ENCODE results near the gene CMPK1.
A peak's percentile ranks its signal among the peaks of the same experiment; 100 is the strongest.
"Not testable (repeated sequence)": the region's sequence is repeated elsewhere in the genome, so short reads cannot be mapped to it uniquely, and the experiment has no call there.

CMPK1 gene

GRCh38 chr1:47333578-47333921, at the start of gene CMPK1:
Gene CMPK1, plus strand, starts transcription at chr1:47333790. Its CDS starts 156 bp downstream, at chr1:47333946.
- peak; percentile 26 for TF ChIP-seq CTCF (IDR thresholded peaks at IDR 0.05; ENCODE audit: insufficient read depth, low read depth, low read length, missing control alignments)
- peak within 1 kb of the TSS; percentile 89 for H3K4me3 ChIP-seq (ENCODE audit: low read length)
- peak; percentile 86 for DNase-seq (ENCODE audit: low read depth)

GRCh38 chr1:47288116-47288515, 45.5 kb upstream of the CMPK1 start:
- not testable (repeated sequence) for DNase-seq (ENCODE audit: low read depth); H3K4me3 ChIP-seq (ENCODE audit: low read length)

GRCh38 chr1:47294863-47295262, 38.7 kb upstream of the CMPK1 start:
- not testable (repeated sequence) for DNase-seq (ENCODE audit: low read depth); H3K4me3 ChIP-seq (ENCODE audit: low read length)

- no peak for TF ChIP-seq CTCF (IDR thresholded peaks at IDR 0.05; ENCODE audit: insufficient read depth, low read depth, low read length, missing control alignments)
- H3K4me3 ChIP-seq (ENCODE audit: low read length): no peak overlapping the region
- no peak for DNase-seq (ENCODE audit: low read depth)
Observed at GRCh38 chr1:47295579-47295978, 38.0 kb upstream of the CMPK1 start.

GRCh38 chr1:47298025-47298699, 35.4 kb upstream of the CMPK1 start:
- DNase-seq (ENCODE audit: low read depth): no peak
- TF ChIP-seq CTCF (IDR thresholded peaks at IDR 0.05; ENCODE audit: insufficient read depth, low read depth, low read length, missing control alignments): no peak
- H3K4me3 ChIP-seq (ENCODE audit: low read length): no peak overlapping the region

- no peak for TF ChIP-seq CTCF (IDR thresholded peaks at IDR 0.05; ENCODE audit: insufficient read depth, low read depth, low read length, missing control alignments)
- H3K4me3 ChIP-seq (ENCODE audit: low read length): no peak overlapping the region
- DNase-seq (ENCODE audit: low read depth): no peak
Observed at GRCh38 chr1:47302472-47302871, 31.1 kb upstream of the CMPK1 start.

GRCh38 chr1:47309427-47309826, 24.2 kb upstream of the CMPK1 start:
- TF ChIP-seq CTCF (IDR thresholded peaks at IDR 0.05; ENCODE audit: insufficient read depth, low read depth, low read length, missing control alignments): no peak
- no peak overlapping the region for H3K4me3 ChIP-seq (ENCODE audit: low read length)
- DNase-seq (ENCODE audit: low read depth): no peak

- H3K4me3 ChIP-seq (ENCODE audit: low read length): peak within 1 kb of the TSS; percentile 97
- TF ChIP-seq CTCF (IDR thresholded peaks at IDR 0.05; ENCODE audit: insufficient read depth, low read depth, low read length, missing control alignments): no peak
- DNase-seq (ENCODE audit: low read depth): peak; percentile 100
Observed at GRCh38 chr1:47313915-47314664, 19.5 kb upstream of the CMPK1 start, which contains the start of gene STIL. Gene STIL, minus strand, starts transcription at chr1:47314147. Its CDS starts 3,828 bp downstream, at chr1:47310319.
